ENCODE measurements around the gene PDLIM1.

The PDLIM1 gene

GRCh38 chr10:95296764-95297163 is 6.0 kb upstream of the PDLIM1 start:
- Histone ChIP-seq H3K4me1 (ENCODE audit: insufficient read depth, low read length, poor library complexity, severe bottlenecking) (peaks cover 78% of the 10 kb centered on the region), H4K20me1 (ENCODE audit: insufficient read depth, low read length, poor library complexity, severe bottlenecking) (no peaks in the 10 kb centered on the region), H3K4me2 (ENCODE audit: low read depth, low read length, poor library complexity, severe bottlenecking) (peak overlapping the region; percentile 94), H3K27me3 (ENCODE audit: insufficient read depth, low read length, poor library complexity, severe bottlenecking) (no peaks in the 10 kb centered on the region), H3F3A (ENCODE audit: low read depth) (peaks cover 26% of the 10 kb centered on the region), H3K9me3 (ENCODE audit: insufficient read depth, low read depth, low read length) (no peaks in the 10 kb centered on the region), H3K9me2 (replicated peaks; ENCODE audit: low read depth, low read length) (no peaks in the 10 kb centered on the region), H3K36me3 (ENCODE audit: insufficient read depth, low read length) (no peaks in the 10 kb centered on the region), H2AFZ (ENCODE audit: low read length) (no peak overlapping the region), H3K4me3 (ENCODE audit: low read length, poor library complexity, severe bottlenecking) (peak overlapping the region; percentile 78), H3K9ac (ENCODE audit: low read depth, low read length, poor library complexity, severe bottlenecking) (peak overlapping the region; percentile 100), H3K79me2 (ENCODE audit: insufficient read depth, low read length) (no peaks in the 10 kb centered on the region)
- TF ChIP-seq EZH2phosphoT487 (IDR thresholded peaks at IDR 0.05; ENCODE audit: borderline replicate concordance): no peak
- no peak for TF ChIP-seq CTCF (conservative IDR thresholded peaks at IDR 0.05; ENCODE audit: low read length)

DNA sequence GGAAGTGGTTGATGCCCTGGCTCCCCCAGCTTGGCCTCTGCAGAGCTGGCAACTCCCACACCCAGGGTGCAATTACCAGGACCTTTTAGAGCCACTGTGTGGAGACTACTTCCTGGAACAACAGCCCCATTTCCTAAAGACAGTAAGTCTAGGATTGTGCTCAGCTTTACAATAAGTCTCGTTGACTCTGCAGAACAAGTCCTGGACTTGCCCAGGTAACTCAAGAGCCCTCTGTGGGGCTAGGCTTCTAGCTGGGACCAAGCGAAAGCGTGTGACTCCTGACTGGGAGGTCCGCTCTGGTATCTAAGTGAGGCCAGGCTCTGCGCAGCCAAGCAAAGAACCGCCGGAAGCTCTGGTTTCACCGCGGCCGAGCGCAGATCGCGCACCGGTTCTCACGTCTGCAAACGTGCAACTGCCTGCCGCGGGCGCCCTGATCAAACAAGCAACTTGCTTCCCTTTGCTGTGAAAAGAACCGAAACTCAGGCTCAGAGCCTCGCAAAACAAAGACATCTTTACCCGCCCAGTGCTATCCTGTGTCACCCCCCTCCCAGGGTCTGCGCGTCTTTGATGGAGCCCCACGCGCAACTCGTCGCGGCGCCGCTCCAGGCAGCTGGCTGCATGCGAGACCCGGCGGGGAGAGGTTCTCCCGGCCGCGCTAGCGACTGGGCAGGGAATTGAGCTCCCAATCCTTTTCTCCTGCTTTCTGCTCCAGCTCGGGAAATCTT is 4.4 kb upstream of the PDLIM1 start:
- H3K9me3 ChIP-seq (ENCODE audit: insufficient read depth, low read depth, low read length): no peaks in the 10 kb centered on the region
- peaks cover 26% of the 10 kb centered on the region for H3F3A ChIP-seq (ENCODE audit: low read depth)
- H4K20me1 ChIP-seq (ENCODE audit: insufficient read depth, low read length, poor library complexity, severe bottlenecking): no peaks in the 10 kb centered on the region
- H3K9ac ChIP-seq (ENCODE audit: low read depth, low read length, poor library complexity, severe bottlenecking): peak overlapping the region; percentile 100
- H2AFZ ChIP-seq (ENCODE audit: low read length): no peak overlapping the region
- peak overlapping the region; percentile 94 for H3K4me2 ChIP-seq (ENCODE audit: low read depth, low read length, poor library complexity, severe bottlenecking)
- H3K9me2 ChIP-seq (replicated peaks; ENCODE audit: low read depth, low read length): no peaks in the 10 kb centered on the region
- H3K79me2 ChIP-seq (ENCODE audit: insufficient read depth, low read length): no peaks in the 10 kb centered on the region
- peaks cover 71% of the 10 kb centered on the region for H3K4me1 ChIP-seq (ENCODE audit: insufficient read depth, low read length, poor library complexity, severe bottlenecking)
- H3K36me3 ChIP-seq (ENCODE audit: insufficient read depth, low read length): no peaks in the 10 kb centered on the region
- TF ChIP-seq EZH2phosphoT487 (IDR thresholded peaks at IDR 0.05; ENCODE audit: borderline replicate concordance): no peak
- TF ChIP-seq CTCF (conservative IDR thresholded peaks at IDR 0.05; ENCODE audit: low read length): no peak
- H3K4me3 ChIP-seq (ENCODE audit: low read length, poor library complexity, severe bottlenecking): peak overlapping the region; percentile 78
- no peaks in the 10 kb centered on the region for H3K27me3 ChIP-seq (ENCODE audit: insufficient read depth, low read length, poor library complexity, severe bottlenecking)

GRCh38 chr10:95293631-95294030 is 2.8 kb upstream of the PDLIM1 start:
- Histone ChIP-seq H3K9ac (ENCODE audit: low read depth, low read length, poor library complexity, severe bottlenecking) (peak overlapping the region; percentile 100), H3K9me3 (ENCODE audit: insufficient read depth, low read depth, low read length) (no peaks in the 10 kb centered on the region), H3K36me3 (ENCODE audit: insufficient read depth, low read length) (no peaks in the 10 kb centered on the region), H3K27me3 (ENCODE audit: insufficient read depth, low read length, poor library complexity, severe bottlenecking) (no peaks in the 10 kb centered on the region), H4K20me1 (ENCODE audit: insufficient read depth, low read length, poor library complexity, severe bottlenecking) (no peaks in the 10 kb centered on the region), H3F3A (ENCODE audit: low read depth) (peaks cover 26% of the 10 kb centered on the region), H2AFZ (ENCODE audit: low read length) (no peak overlapping the region), H3K4me3 (ENCODE audit: low read length, poor library complexity, severe bottlenecking) (peak overlapping the region; percentile 19), H3K79me2 (ENCODE audit: insufficient read depth, low read length) (no peaks in the 10 kb centered on the region), H3K9me2 (replicated peaks; ENCODE audit: low read depth, low read length) (no peaks in the 10 kb centered on the region), H3K4me2 (ENCODE audit: low read depth, low read length, poor library complexity, severe bottlenecking) (peak overlapping the region; percentile 94), H3K4me1 (ENCODE audit: insufficient read depth, low read length, poor library complexity, severe bottlenecking) (peaks cover 67% of the 10 kb centered on the region)
- TF ChIP-seq CTCF (conservative IDR thresholded peaks at IDR 0.05; ENCODE audit: low read length): no peak
- no peak for TF ChIP-seq EZH2phosphoT487 (IDR thresholded peaks at IDR 0.05; ENCODE audit: borderline replicate concordance)
